ENCODE results near the gene MRPS10. TPM values are rescaled to one million over a fixed set of nuclear protein-coding genes. Genes with fewer than 3 reads are reported as not detected.

Gene MRPS10
- total RNA-seq, 1 donor from 2014 or later: 32.1 TPM

DNA sequence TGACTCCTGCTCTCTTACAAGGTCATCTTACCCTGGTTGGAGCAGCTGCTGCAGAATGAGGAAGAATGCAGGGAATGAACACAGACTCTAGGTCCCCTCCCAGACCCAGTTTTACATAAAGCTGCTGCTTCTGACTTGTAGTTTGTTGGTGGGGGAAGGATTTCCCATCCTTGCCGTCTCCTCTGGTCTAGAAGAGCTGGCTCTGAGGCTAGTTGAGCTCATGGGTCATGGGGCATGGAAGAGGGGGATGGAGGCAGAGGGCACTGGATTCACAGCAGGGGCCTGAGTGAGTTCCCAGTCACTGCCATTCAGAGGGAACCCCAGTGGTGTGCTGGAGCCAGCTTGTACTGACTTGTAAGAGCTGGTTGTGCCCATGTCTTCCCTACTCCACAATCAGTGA, 53.7 kb downstream of the MRPS10 start:
- DNase-seq (ENCODE audit: low read depth) (peak; percentile 29), FAIRE-seq (no peak)
- Mint-ChIP-seq H3K4me3 (ENCODE audit: unreplicated experiment) (no peak overlapping the region), H3K9me3 (ENCODE audit: unreplicated experiment) (peaks cover 4% of the 10 kb centered on the region), H3K27ac (ENCODE audit: unreplicated experiment) (no peak overlapping the region), H3K4me1 (ENCODE audit: low read depth, unreplicated experiment) (peaks cover 22% of the 10 kb centered on the region), H3K36me3 (ENCODE audit: low read depth, unreplicated experiment) (no peaks in the 10 kb centered on the region), H3K27me3 (ENCODE audit: low read depth, unreplicated experiment) (peaks cover 21% of the 10 kb centered on the region)
- Histone ChIP-seq H3K9me3 (ENCODE audit: insufficient read depth, low read depth, low read length) (no peaks in the 10 kb centered on the region), H3K4me3 (ENCODE audit: insufficient read depth, low read depth, low read length) (no peak overlapping the region), H3K4me1 (ENCODE audit: insufficient read depth, low read length) (no peaks in the 10 kb centered on the region), H4K20me1 (ENCODE audit: insufficient read depth, low read length) (no peaks in the 10 kb centered on the region), H3K27ac (ENCODE audit: low read depth, low read length) (no peak overlapping the region), H3K79me2 (ENCODE audit: insufficient read depth, low read length) (no peaks in the 10 kb centered on the region), H3K27me3 (ENCODE audit: insufficient read depth, low read length) (peaks cover 3% of the 10 kb centered on the region), H3K9ac (ENCODE audit: low read length) (no peak overlapping the region), H3K4me2 (ENCODE audit: low read length) (no peak overlapping the region), H3K36me3 (ENCODE audit: insufficient read depth, low read length) (no peaks in the 10 kb centered on the region), H2AFZ (ENCODE audit: low read depth, low read length) (no peak overlapping the region)
- TF ChIP-seq, protein P1, sequence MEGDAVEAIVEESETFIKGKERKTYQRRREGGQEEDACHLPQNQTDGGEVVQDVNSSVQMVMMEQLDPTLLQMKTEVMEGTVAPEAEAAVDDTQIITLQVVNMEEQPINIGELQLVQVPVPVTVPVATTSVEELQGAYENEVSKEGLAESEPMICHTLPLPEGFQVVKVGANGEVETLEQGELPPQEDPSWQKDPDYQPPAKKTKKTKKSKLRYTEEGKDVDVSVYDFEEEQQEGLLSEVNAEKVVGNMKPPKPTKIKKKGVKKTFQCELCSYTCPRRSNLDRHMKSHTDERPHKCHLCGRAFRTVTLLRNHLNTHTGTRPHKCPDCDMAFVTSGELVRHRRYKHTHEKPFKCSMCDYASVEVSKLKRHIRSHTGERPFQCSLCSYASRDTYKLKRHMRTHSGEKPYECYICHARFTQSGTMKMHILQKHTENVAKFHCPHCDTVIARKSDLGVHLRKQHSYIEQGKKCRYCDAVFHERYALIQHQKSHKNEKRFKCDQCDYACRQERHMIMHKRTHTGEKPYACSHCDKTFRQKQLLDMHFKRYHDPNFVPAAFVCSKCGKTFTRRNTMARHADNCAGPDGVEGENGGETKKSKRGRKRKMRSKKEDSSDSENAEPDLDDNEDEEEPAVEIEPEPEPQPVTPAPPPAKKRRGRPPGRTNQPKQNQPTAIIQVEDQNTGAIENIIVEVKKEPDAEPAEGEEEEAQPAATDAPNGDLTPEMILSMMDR (IDR thresholded peaks at IDR 0.05; ENCODE audit: insufficient read depth, low read depth, low read length): no peak
- no peak for TF ChIP-seq EZH2 (IDR thresholded peaks at IDR 0.05; ENCODE audit: insufficient read depth, low read length)

DNA sequence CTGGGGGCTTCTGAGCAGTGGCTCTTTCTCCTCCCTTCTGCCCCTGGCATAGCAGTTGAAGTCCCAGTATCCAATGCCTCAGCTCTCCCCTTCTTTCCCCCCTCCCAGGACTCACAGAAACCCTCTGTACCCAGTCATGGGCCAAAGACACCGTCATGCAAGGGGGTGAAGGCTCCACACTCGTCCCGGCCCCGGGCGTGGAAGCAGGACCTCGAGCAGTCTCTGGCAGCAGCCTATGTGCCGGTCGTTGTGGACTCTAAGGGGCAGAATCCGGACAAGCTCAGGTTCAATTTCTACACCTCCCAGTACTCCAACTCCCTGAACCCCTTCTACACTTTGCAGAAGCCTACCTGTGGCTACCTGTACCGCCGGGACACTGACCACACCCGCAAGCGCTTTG, 54.8 kb downstream of the MRPS10 start:
- H3K27me3 Mint-ChIP-seq (ENCODE audit: low read depth, unreplicated experiment): peaks cover 21% of the 10 kb centered on the region
- H2AFZ ChIP-seq (ENCODE audit: low read depth, low read length): no peak overlapping the region

DNA sequence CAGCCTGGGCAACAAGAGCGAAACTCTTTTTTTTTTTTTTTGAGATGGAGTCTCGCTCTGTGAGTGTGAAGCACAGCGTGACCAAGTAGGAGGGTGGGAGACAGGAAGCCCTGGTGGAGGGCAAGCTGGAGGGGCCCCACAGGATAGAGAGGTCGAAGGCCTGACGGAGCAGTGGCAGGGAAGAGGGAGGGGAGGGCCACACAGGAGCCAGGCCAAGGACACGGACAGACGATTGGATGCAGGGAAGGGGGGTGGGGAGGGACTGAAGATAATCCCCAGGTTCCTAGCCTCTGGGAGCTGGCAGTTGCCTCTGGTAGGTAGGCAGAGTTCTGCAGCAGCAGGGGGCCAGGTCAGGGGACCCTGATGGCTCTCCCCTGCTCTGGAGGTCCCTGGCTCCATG, 55.3 kb downstream of the MRPS10 start:
- no peak overlapping the region for H3K4me3 ChIP-seq (ENCODE audit: insufficient read depth, low read depth, low read length)
- no peak overlapping the region for H3K4me2 ChIP-seq (ENCODE audit: low read length)
- Mint-ChIP-seq H3K36me3 (ENCODE audit: low read depth, unreplicated experiment) (no peaks in the 10 kb centered on the region), H3K4me1 (ENCODE audit: low read depth, unreplicated experiment) (peaks cover 25% of the 10 kb centered on the region), H3K9me3 (ENCODE audit: unreplicated experiment) (peaks cover 3% of the 10 kb centered on the region), H3K4me3 (ENCODE audit: unreplicated experiment) (no peak overlapping the region), H3K27me3 (ENCODE audit: low read depth, unreplicated experiment) (peaks cover 21% of the 10 kb centered on the region), H3K27ac (ENCODE audit: unreplicated experiment) (no peak overlapping the region)
- no peaks in the 10 kb centered on the region for H3K79me2 ChIP-seq (ENCODE audit: insufficient read depth, low read length)
- FAIRE-seq (no peak), DNase-seq (ENCODE audit: low read depth) (no peak)
- H3K9ac ChIP-seq (ENCODE audit: low read length): no peak overlapping the region
- H3K4me1 ChIP-seq (ENCODE audit: insufficient read depth, low read length): peaks cover 5% of the 10 kb centered on the region
- no peaks in the 10 kb centered on the region for H4K20me1 ChIP-seq (ENCODE audit: insufficient read depth, low read length)
- no peak overlapping the region for H2AFZ ChIP-seq (ENCODE audit: low read depth, low read length)
- no peak overlapping the region for H3K27ac ChIP-seq (ENCODE audit: low read depth, low read length)
- no peaks in the 10 kb centered on the region for H3K9me3 ChIP-seq (ENCODE audit: insufficient read depth, low read depth, low read length)
- H3K36me3 ChIP-seq (ENCODE audit: insufficient read depth, low read length): no peaks in the 10 kb centered on the region
- peaks cover 4% of the 10 kb centered on the region for H3K27me3 ChIP-seq (ENCODE audit: insufficient read depth, low read length)
- TF ChIP-seq, protein P1 (IDR thresholded peaks at IDR 0.05; ENCODE audit: insufficient read depth, low read depth, low read length): no peak
- TF ChIP-seq EZH2 (IDR thresholded peaks at IDR 0.05; ENCODE audit: insufficient read depth, low read length): no peak

More for the DNA sequence above, 54.8 kb downstream of the MRPS10 start:
- Histone ChIP-seq H3K9me3 (ENCODE audit: insufficient read depth, low read depth, low read length) (no peaks in the 10 kb centered on the region), H3K27ac (ENCODE audit: low read depth, low read length) (no peak overlapping the region), H3K79me2 (ENCODE audit: insufficient read depth, low read length) (no peaks in the 10 kb centered on the region), H3K4me1 (ENCODE audit: insufficient read depth, low read length) (peaks cover 2% of the 10 kb centered on the region), H3K36me3 (ENCODE audit: insufficient read depth, low read length) (no peaks in the 10 kb centered on the region), H3K9ac (ENCODE audit: low read length) (no peak overlapping the region), H3K4me3 (ENCODE audit: insufficient read depth, low read depth, low read length) (no peak overlapping the region), H3K27me3 (ENCODE audit: insufficient read depth, low read length) (peaks cover 4% of the 10 kb centered on the region), H4K20me1 (ENCODE audit: insufficient read depth, low read length) (no peaks in the 10 kb centered on the region), H3K4me2 (ENCODE audit: low read length) (no peak overlapping the region)
- DNase-seq (ENCODE audit: low read depth) (no peak), FAIRE-seq (no peak)
- H3K4me1 Mint-ChIP-seq (ENCODE audit: low read depth, unreplicated experiment): peaks cover 24% of the 10 kb centered on the region
- H3K9me3 Mint-ChIP-seq (ENCODE audit: unreplicated experiment): peaks cover 3% of the 10 kb centered on the region
- no peak overlapping the region for H3K4me3 Mint-ChIP-seq (ENCODE audit: unreplicated experiment)
- no peaks in the 10 kb centered on the region for H3K36me3 Mint-ChIP-seq (ENCODE audit: low read depth, unreplicated experiment)
- H3K27ac Mint-ChIP-seq (ENCODE audit: unreplicated experiment): no peak overlapping the region
- TF ChIP-seq EZH2 (IDR thresholded peaks at IDR 0.05; ENCODE audit: insufficient read depth, low read length): no peak
- TF ChIP-seq, protein P1 (IDR thresholded peaks at IDR 0.05; ENCODE audit: insufficient read depth, low read depth, low read length): no peak

All from astrocyte (in vitro differentiated cells and primary cell).